Right lobe of liver (tissue), 6 donors: ENCODE measurements around the gene PROC. TPM values are rescaled to one million over a fixed set of nuclear protein-coding genes. Genes with fewer than 3 reads are reported as not detected.

Experiments used
- ATAC-seq, 4 donors: fragments of 200-7000 bp; cut with Tn5 transposase; one replicate each; pipeline ENCODE4 v1.9.1; 2020; ENCODE audit warnings: mild to moderate bottlenecking in 4 of 4, moderate library complexity in 4 of 4
- DNase-seq, 3 donors: peaks; one replicate each; pipeline ENCODE4 v3.0.0-alpha.2; 2020
- H3K27ac ChIP-seq, 3 donors: fragments of 200-600 bp; one replicate each; pipeline ENCODE4 v1.8.0; 2022
- H3K27me3 ChIP-seq, 2 donors: fragments of 200-600 bp; one replicate each; pipeline ENCODE4 v1.8.0; 2022
- H3K36me3 ChIP-seq, 4 donors: fragments of 200-600 bp; sonication (generic) in 1 of 4; one replicate each; pipeline versions ENCODE4 v1.5.1 to v1.8.0; 2017 to 2022; ENCODE audit warnings: control low read depth in 1 of 4
- H3K4me1 ChIP-seq, 4 donors: fragments of 200-600 bp; sonication (generic) in 1 of 4; one replicate each; pipeline versions ENCODE4 v1.5.1 to v1.8.0; 2017 to 2022; ENCODE audit warnings: control low read depth in 1 of 4
- H3K4me3 ChIP-seq, 3 donors: fragments of 200-600 bp; one replicate each; pipeline ENCODE4 v1.8.0; 2022
- H3K9me3 ChIP-seq, 4 donors: fragments of 200-600 bp; sonication (generic) in 1 of 4; one replicate each; pipeline versions ENCODE4 v1.5.1 to v1.8.0; 2017 to 2022; ENCODE audit warnings: control low read depth in 1 of 4
- POLR2A ChIP-seq: fragments of 450-650 bp; IDR thresholded peaks from one replicate; pipeline ENCODE4 v1.6.1; 2017; ENCODE audit warnings: antibody characterized with exemption, mild to moderate bottlenecking
- WGBS: methylation state at CpG from one replicate; pipeline ENCODE4 v1.1.6; 2018; ENCODE audit warnings: low coverage, low lambda C conversion rate; ENCODE audit not compliant: insufficient coverage; ENCODE audit errors: missing lambda C conversion rate; 5-methylcytosine and 5-hydroxymethylcytosine counted together
- intact Hi-C, 2 donors: fragments of 100-400 bp; cut with DNase I; formaldehyde crosslinking; loops; one replicate each; pipeline versions ENCODE4 v1.11.2 to v1.14.1; 2022
- total RNA-seq, 6 experiments: library from RNA; depleted of rRNA in 2 of 6; stranded (reverse); fragments of >200 nt in 2 of 6; fragmentation: NEBNext Ultra II Directional in 3 of 6; extraction: Animal tissue kit (Norgen Biotek cat#: 25700) in 3 of 6; gene quantifications; one replicate each; pipeline versions ENCODE4 v1.1.0 to v1.2.4, GENCODE V29; 2016 to 2023
- TF ChIP-seq, protein P1 (sequence below), 4 donors: fragments of 200-600 bp in 3 of 4; fragments of 450-650 bp in 1 of 4; IDR thresholded peaks; one replicate each; pipeline versions ENCODE4 v1.5.1 to v1.8.0; 2016 to 2022; ENCODE audit warnings: antibody characterized with exemption in 4 of 4, mild to moderate bottlenecking in 2 of 4
- donor health status: DM: no; HTN: yes; CAD: no.
- donor health status: DM: no; HTN: no; CAD: no.
- donor health status: DM: no; HTN: no; CAD: no.
- donor health status: DM: no; HTN: yes; CAD: no.
- donor health status: DM: no; HTN: yes; CAD: no.

Gene PROC
- total RNA-seq, 6 experiments from 2014 or later, result 224 to 447 (median 319) TPM

DNA sequence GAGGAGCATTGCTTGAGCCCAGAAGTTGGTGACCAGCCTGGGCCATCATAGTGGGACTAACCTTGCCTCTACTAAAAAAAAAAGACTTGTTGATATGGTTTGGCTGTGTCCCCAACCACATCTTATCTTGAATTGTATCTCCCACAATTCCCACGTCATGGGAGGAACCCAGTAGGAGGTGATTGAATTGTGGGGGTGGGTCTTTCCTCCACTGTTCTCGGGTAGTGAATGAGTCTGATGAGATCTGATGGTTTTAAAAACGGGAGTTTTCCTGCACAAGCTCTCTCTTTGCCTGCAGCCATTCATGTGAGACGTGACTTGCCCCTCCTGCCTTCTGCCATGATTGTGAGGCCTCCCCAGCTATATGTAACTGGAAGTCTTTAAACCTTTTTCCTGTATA, 47.0 kb downstream of the PROC start:
- H3K27me3 ChIP-seq, result no peaks in the 10 kb centered on the region
- H3K4me3 ChIP-seq, result no peak overlapping the region
- no peak overlapping the region for H3K27ac ChIP-seq
- ATAC-seq, result no peak
- peaks cover 0 to 6% (median 1%) of the 10 kb centered on the region in 4 donors for H3K4me1 ChIP-seq
- intact Hi-C loops, result no loop called here
- no peak for DNase-seq
- no peaks in the 10 kb centered on the region for H3K9me3 ChIP-seq
- no peaks in the 10 kb centered on the region for H3K36me3 ChIP-seq
- WGBS, result 85% methylated on average over 2 of the region's 4 CpGs
- TF ChIP-seq, protein P1, sequence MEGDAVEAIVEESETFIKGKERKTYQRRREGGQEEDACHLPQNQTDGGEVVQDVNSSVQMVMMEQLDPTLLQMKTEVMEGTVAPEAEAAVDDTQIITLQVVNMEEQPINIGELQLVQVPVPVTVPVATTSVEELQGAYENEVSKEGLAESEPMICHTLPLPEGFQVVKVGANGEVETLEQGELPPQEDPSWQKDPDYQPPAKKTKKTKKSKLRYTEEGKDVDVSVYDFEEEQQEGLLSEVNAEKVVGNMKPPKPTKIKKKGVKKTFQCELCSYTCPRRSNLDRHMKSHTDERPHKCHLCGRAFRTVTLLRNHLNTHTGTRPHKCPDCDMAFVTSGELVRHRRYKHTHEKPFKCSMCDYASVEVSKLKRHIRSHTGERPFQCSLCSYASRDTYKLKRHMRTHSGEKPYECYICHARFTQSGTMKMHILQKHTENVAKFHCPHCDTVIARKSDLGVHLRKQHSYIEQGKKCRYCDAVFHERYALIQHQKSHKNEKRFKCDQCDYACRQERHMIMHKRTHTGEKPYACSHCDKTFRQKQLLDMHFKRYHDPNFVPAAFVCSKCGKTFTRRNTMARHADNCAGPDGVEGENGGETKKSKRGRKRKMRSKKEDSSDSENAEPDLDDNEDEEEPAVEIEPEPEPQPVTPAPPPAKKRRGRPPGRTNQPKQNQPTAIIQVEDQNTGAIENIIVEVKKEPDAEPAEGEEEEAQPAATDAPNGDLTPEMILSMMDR (IDR thresholded peaks at IDR 0.05), result no peak
- TF ChIP-seq POLR2A, result no peak

DNA sequence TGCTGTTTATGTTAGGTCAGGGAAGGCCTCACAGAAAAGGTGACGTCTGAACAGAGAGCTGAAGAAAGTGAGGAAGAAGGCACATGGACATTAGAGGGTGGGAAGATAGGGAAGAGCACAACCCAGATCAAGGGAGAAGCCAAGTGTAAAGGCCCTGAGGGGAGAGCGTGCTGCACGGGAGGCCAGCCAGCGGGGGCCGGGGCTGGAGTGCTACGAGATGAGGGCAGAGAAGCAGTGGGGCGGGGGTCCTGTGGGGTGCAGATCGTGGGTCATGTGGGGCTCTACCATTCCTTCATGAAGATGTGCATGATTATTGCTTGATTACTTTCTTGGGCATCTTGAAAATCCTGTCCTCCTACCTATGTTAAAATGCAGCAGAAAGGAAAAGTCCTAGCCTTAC, 50.8 kb downstream of the PROC start:
- H3K27me3 ChIP-seq, result no peaks in the 10 kb centered on the region
- H3K4me3 ChIP-seq, result no peak overlapping the region
- DNase-seq, result no peak
- 92% methylated on average over 8 of the region's 8 CpGs for WGBS
- TF ChIP-seq, protein P1 (IDR thresholded peaks at IDR 0.05), result no peak
- TF ChIP-seq POLR2A, result no peak
- H3K4me1 ChIP-seq, result peaks cover 0 to 29% (median 11%) of the 10 kb centered on the region in 4 donors
- no peak for ATAC-seq
- H3K36me3 ChIP-seq, result no peaks in the 10 kb centered on the region
- intact Hi-C loops, result no loop called here
- H3K27ac ChIP-seq, result no peak overlapping the region
- no peaks in the 10 kb centered on the region for H3K9me3 ChIP-seq

DNA sequence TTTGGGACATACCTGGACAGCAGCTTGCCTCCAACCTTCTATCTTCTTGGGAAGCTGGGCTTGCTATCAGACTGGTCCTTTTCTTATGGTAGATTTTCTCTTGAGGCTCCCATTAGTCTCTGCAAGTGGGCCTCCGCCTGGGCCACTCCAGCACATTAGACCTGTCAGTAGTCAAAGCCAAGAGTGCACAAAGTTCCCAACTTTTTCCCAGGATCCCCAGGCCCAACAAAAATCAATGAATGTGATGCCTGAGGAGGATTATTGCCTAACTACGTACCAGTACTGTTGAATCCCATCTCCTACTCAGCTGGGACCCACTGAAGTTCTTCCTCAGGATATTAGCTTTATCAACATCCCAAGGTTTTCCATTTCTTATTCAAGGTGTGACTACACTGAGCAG, 51.7 kb downstream of the PROC start:
- WGBS, result 46% methylated on average over 1 of the region's 2 CpGs
- intact Hi-C loops, result no loop called here
- Histone ChIP-seq H3K27ac (no peak overlapping the region), H3K4me3 (no peak overlapping the region), H3K36me3 (no peaks in the 10 kb centered on the region), H3K4me1 (peaks cover 0 to 29% (median 11%) of the 10 kb centered on the region in 4 donors), H3K27me3 (no peaks in the 10 kb centered on the region), H3K9me3 (no peaks in the 10 kb centered on the region)
- ATAC-seq (peak in 3 of 4 donors; percentile 17 to 56 (median 55)), DNase-seq (no peak)
- TF ChIP-seq, protein P1 (IDR thresholded peaks at IDR 0.05), result no peak
- no peak for TF ChIP-seq POLR2A

DNA sequence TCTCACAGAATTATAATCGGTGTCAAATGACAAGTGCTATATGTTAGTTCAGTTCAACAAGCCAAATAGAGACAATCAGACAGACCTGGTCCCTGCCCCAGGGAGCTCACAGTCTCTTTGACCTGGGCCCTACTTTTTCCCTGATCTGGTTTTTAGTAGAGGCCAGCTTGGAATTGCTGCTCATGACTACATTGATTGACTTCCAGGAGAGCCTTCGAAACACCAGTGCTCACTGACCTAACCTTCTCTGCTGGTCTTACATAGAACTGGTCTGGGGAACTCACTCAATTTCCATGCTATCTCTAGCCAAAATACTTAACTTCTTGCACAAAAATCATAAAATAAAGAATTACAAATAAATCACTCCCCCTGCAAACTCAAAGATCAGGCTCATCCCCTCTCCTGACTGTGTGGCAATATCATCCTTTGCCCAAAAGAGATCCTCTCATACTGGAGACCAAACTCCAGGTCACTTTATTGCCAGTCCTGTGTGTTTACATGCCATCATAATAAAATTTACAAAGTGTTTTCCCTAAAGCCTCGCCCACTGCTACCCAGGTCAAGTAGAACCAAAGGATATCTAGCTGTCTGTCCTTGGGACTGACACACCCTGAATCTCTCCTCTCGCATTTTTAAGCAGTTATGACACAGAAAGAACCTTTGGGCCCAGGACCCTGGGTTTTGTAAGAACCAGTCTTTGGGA, 53.2 kb downstream of the PROC start:
- WGBS, result 54% methylated on average over 2 of the region's 4 CpGs
- Histone ChIP-seq H3K36me3 (no peaks in the 10 kb centered on the region), H3K4me1 (peaks cover 0 to 33% (median 11%) of the 10 kb centered on the region in 4 donors), H3K4me3 (no peak overlapping the region), H3K9me3 (no peaks in the 10 kb centered on the region), H3K27me3 (no peaks in the 10 kb centered on the region), H3K27ac (peak overlapping the region in 1 of 3 donors; percentile 66)
- ATAC-seq (peak; percentile 79 to 84 (median 82)), DNase-seq (no peak)
- TF ChIP-seq, protein P1 (IDR thresholded peaks at IDR 0.05), result no peak
- TF ChIP-seq POLR2A, result no peak
- intact Hi-C loops, result no loop called here
